Lung microvascular endothelial cell (primary cell): ENCODE data around the gene TRIM9. TPM values are rescaled to one million over a fixed set of nuclear protein-coding genes. Genes with fewer than 3 reads are reported as not detected.

Source experiments
- DNase-seq, 2 donors: peaks; one replicate each; pipeline versions ENCODE4 v3.0.0 to v3.0.0-alpha.2; 2010; ENCODE audit warnings: low read depth in 2 of 2
- total RNA-seq: library from RNA; depleted of rRNA; stranded (reverse); fragments of >200 nt; gene quantifications from 2 replicates; pipeline ENCODE4 v1.2.1, GENCODE V29; 2014

The TRIM9 gene
- total RNA-seq, 1 donor from 2014 or later = under 0.01 TPM

DNA sequence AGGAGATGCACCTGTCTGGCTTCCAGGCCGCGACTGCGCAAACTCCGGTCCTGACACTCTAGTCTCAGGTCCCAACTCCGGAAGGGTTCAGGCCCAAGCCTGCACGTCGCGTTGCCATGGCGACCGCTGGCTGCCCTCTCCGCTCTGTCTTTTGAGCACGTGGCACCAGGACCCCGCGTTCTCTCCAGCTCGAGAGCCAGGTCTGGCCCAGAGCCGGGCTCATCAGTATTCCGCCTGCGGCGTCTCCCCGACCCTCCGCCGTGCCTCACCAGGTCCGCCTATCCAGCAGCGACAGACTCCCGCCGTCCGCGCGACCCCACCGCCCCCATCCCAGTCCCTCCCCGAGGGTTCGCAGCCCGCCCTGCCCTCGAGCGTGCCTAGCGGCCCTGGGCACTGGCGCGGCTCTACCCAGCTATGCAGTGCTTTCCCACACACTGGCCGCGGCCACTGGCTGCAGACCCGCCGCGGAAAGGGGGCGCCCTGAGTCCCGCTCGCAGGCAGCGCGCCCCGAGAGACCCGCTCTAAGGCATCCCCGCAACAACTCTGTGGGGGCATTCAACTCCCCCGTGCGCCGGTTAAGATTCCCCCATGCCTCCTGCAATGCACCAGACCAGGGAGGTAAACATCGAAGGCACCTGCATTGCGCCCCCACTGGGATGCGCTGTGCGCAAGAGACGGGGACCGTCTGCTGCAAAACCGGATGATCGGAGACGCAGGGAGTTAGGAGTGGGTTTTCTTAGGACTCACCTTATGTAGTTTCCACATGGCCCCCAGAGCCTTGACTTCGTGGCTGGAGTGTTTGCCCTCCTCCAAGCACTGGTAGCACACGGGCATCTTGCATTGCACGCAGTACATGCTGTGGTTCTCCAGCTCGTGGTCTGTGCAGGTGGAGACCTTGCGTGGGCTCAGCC is 1.3 kb downstream of the TRIM9 start:
- peak in 1 of 2 donors; percentile 1 for DNase-seq

GRCh38 chr14:51092965-51093364 is 1.9 kb downstream of the TRIM9 start:
- DNase-seq = no peak

- no peak for DNase-seq
Observed at GRCh38 chr14:51089278-51089677, 5.6 kb downstream of the TRIM9 start.

DNA sequence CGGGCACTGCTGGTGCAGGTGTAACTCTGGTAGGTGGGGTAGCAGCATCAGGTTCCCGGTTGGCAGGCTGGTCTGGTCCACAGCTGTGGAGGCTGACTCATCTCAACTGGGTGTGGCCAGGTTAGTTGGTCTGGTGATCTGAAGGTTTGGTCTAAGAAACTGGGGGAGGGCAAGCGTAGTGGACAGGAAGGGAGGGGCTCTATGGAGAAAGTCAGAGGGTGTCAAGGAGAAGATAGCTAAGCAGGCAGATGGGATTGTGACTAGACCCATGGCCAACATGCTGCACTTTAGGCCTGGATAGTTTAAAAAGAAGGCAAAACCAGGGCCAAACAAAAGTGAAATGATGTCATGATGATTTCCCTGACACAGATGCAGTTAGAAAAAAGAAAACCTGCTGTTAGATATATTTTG is 7.9 kb downstream of the TRIM9 start:
- no peak for DNase-seq

- DNase-seq = no peak
Observed at GRCh38 chr14:51086044-51086443, 8.9 kb downstream of the TRIM9 start.

DNA sequence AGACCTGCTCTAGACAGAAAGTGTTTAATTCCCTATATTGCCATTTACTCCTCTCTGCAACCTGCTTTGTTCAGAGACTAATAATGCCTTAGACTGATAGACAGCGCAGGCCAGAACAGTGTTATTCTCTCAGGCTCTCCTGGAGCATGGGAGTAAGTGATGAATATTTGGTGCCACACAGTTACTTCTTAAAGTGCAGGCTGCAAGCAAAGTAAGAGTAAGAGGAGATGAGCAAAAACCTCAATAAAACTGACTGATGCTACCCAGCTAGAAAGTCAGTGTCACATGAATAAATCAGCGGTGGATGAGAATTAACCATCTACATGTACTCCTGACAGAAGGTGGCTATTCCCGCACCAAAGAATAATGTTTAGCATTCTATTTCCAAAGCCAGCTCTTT is 9.9 kb downstream of the TRIM9 start:
- no peak for DNase-seq

- DNase-seq = no peak
Observed at GRCh38 chr14:51084507-51084906, 10.4 kb downstream of the TRIM9 start.

DNA sequence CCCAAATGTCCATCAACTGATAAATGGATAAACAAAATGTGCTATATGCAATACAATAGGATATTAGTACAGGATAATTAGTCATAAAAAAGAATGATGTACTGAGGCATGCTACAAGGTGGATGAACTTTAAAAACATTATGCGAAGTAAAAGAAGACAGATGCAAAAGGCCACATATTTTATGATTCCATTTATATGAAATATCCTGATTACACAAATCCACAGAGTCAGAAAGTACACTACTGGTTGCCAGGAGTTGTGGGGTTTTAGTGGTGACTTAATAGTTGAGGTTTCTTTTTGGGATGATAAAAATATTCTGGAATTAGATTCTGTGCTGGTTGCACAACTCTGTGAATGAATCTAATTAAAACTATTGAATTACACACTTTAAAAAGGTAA is 12.6 kb downstream of the TRIM9 start:
- DNase-seq = no peak

- no peak for DNase-seq
Observed at GRCh38 chr14:51081712-51082111, 13.2 kb downstream of the TRIM9 start.

- no peak for DNase-seq
Observed at GRCh38 chr14:51081209-51081608, 13.7 kb downstream of the TRIM9 start.

DNA sequence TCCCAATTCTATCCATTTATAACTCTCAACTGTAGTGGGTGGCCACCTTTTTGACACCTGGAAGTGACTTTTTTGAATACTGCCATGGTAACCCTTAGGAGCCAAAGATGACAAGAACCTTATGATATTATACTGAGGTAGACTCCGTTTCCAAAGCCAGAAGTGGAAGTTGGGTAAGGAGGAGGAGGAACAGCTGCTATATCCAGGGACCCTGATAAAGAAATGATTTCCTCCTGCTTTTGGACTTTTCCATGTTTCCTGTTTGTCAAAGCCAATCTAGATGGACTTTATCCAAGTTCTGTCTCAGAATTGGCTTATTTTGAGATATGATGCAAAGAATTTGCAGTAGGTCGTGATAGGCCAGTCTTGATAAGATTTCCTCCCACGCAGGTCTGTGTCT is 14.3 kb downstream of the TRIM9 start:
- DNase-seq = no peak

- no peak for DNase-seq
Observed at GRCh38 chr14:51079489-51079888, 15.4 kb downstream of the TRIM9 start.

- no peak for DNase-seq
Observed at GRCh38 chr14:51079085-51079484, 15.8 kb downstream of the TRIM9 start.

GRCh38 chr14:51074701-51075385 is 20.1 kb downstream of the TRIM9 start:
- no peak for DNase-seq

DNA sequence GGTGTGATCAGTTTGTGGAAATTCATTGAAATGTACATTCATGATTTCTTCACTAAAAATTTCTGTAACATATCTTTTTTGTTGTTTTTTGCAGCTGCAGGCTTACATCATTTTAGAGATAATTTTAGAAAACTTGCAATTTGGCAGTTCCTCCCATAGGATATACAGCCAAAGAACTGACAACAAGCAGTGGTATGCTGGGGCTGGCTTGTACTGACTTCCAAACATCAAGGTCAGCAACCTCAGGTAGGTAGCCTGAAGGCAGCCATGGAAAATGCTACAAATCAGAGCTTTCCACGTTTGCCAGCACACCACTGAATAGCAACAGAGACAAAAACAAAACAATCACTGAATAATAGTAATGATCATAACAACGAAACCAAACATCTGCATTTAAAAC is 21.2 kb downstream of the TRIM9 start:
- DNase-seq = no peak

DNA sequence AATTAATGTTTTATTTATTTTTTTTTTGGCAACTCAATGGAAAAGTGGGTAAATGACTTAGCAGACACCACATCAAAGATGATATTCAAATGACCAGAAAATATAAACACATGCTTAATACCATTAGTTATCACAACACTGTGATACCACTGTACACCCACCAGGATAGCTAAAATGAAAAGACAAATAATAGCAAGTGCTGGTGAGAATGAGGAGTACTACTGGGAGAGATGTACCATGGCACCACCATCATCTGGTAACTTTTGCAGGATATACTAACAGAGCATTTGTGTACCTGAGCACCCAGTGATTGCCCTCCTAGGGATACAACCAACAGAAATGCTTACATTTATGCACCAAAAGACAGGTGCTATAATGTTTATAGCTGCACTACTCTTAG is 21.9 kb downstream of the TRIM9 start:
- no peak for DNase-seq

DNA sequence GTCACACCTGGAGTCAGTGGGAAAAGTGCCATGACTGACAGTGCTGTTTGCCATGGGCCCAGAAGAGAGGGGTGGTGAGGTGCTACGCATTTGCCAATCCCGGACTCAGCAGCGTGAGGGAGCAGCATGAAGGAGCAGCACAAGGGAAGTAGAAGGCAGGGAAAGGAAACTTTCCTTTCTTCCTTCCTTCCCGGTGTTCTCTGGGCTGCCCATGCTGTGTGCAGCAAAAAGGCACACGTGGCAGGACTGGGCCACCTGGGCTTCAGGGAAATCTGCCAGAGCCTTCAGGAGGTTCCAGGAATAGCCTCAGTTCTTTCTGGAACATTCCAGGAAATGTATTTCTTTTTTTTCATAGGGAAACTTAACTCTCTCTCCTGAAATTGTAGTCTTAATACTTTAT is 23.0 kb downstream of the TRIM9 start:
- no peak for DNase-seq

DNA sequence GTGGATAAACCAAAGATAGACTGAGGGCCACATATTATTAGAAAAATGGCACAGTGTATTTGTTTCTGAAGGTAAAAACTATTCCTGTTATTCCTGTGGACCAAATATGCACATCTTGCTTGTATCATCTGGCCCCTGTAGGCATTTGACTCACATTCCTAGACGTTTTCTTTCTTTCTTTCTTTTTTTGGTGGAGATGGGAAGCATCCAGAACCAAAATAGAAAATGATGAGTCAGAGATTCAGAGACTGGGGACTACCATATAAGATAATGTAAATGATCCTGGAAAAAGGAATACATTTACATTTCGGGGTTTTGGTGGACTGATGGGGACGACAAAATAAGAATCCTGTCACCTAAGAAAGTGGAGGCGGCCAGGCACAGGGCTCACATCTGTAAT is 24.2 kb downstream of the TRIM9 start:
- no peak for DNase-seq

DNA sequence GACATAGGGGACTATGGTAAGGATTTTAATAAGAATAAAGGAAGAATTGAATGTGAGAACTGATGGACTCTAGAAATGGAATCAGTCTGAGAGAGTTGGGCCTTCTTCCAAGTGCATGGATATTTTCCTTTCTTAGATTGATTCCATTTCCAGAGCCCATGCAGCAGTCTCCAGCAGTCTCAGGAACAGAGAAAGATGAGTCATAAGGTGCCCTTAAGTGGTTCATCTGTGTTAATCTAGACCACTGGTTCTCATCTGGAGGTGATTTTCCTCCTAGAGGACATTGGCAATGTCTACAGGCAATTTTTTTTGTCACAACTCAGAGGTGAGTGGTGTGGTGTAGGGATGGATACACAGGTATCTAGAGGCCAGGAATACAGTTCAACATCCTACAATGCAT is 25.9 kb downstream of the TRIM9 start:
- DNase-seq = no peak

GRCh38 chr14:51068268-51068667 is 26.6 kb downstream of the TRIM9 start:
- no peak for DNase-seq

DNA sequence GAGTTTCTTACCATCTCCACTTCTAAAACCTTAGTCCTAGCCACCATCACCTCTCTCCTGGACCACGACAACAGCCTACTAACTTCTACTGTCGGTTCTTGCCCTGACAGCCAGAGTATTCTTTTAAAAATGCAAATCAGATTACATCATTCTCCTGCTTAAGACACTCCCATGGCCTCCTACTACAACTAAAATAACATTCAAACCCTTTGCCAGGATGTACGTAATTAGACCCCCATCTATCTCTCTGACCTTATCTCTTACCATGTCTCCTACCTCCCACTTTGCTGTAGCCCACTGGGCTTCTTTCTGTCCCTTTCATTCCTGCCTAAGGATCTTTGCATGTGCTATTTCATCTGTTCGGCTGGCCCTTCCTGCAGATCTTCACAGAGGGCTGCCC is 27.6 kb downstream of the TRIM9 start:
- DNase-seq = no peak

- DNase-seq = no peak
Observed at GRCh38 chr14:51066576-51066975, 28.3 kb downstream of the TRIM9 start.

- DNase-seq = no peak
Observed at GRCh38 chr14:51059032-51059431, 35.9 kb downstream of the TRIM9 start.
